Measurements from ENCODE around the gene DAB1. TPM values are rescaled to one million over a fixed set of nuclear protein-coding genes. Genes with fewer than 3 reads are reported as not detected.

DAB1 gene
- polyA plus RNA-seq, 1 experiment, result 0.05 TPM

GRCh38 chr1:57138432-57139078 lies 285.3 kb downstream of the DAB1 start:
- ChIA-PET CTCF (no interaction called here), POLR2A (no interaction called here)
- no peak for TF ChIP-seq CTCF (IDR thresholded peaks at IDR 0.05; ENCODE audit: low read depth, low read length)
- DNase-seq (ENCODE audit: low read depth, low spot score), result no peak
- H3K27me3 ChIP-seq (ENCODE audit: control insufficient read depth, insufficient read depth, low read length), result no peaks in the 10 kb centered on the region
- no peak overlapping the region for H3K4me3 ChIP-seq (ENCODE audit: low read depth, low read length)
- H3K9me3 ChIP-seq (ENCODE audit: control insufficient read depth, insufficient read depth, low read length), result no peaks in the 10 kb centered on the region
- no peak overlapping the region for H3K27ac ChIP-seq (ENCODE audit: low read depth, low read length)

GRCh38 chr1:57137980-57138379 lies 285.9 kb downstream of the DAB1 start:
- ChIA-PET POLR2A (no interaction called here), CTCF (no interaction called here)
- no peak for DNase-seq (ENCODE audit: low read depth, low spot score)
- Histone ChIP-seq H3K27ac (ENCODE audit: low read depth, low read length) (no peak overlapping the region), H3K4me3 (ENCODE audit: low read depth, low read length) (no peak overlapping the region), H3K9me3 (ENCODE audit: control insufficient read depth, insufficient read depth, low read length) (no peaks in the 10 kb centered on the region), H3K27me3 (ENCODE audit: control insufficient read depth, insufficient read depth, low read length) (no peaks in the 10 kb centered on the region)
- no peak for TF ChIP-seq CTCF (IDR thresholded peaks at IDR 0.05; ENCODE audit: low read depth, low read length)

- H3K27ac ChIP-seq (ENCODE audit: low read depth, low read length), result no peak overlapping the region
- H3K4me3 ChIP-seq (ENCODE audit: low read depth, low read length), result no peak overlapping the region
- POLR2A ChIA-PET, result no interaction called here
- CTCF ChIA-PET, result no interaction called here
- H3K27me3 ChIP-seq (ENCODE audit: control insufficient read depth, insufficient read depth, low read length), result no peaks in the 10 kb centered on the region
- DNase-seq (ENCODE audit: low read depth, low spot score), result no peak
- H3K9me3 ChIP-seq (ENCODE audit: control insufficient read depth, insufficient read depth, low read length), result no peaks in the 10 kb centered on the region
- no peak for TF ChIP-seq CTCF (IDR thresholded peaks at IDR 0.05; ENCODE audit: low read depth, low read length)
Measured at GRCh38 chr1:57134803-57135202, 289.1 kb downstream of the DAB1 start.

- TF ChIP-seq CTCF (IDR thresholded peaks at IDR 0.05; ENCODE audit: low read depth, low read length), result no peak
- no peak for DNase-seq (ENCODE audit: low read depth, low spot score)
- ChIA-PET CTCF (no interaction called here), POLR2A (no interaction called here)
- Histone ChIP-seq H3K27ac (ENCODE audit: low read depth, low read length) (no peak overlapping the region), H3K4me3 (ENCODE audit: low read depth, low read length) (no peak overlapping the region), H3K9me3 (ENCODE audit: control insufficient read depth, insufficient read depth, low read length) (no peaks in the 10 kb centered on the region), H3K27me3 (ENCODE audit: control insufficient read depth, insufficient read depth, low read length) (no peaks in the 10 kb centered on the region)
Measured at GRCh38 chr1:57133686-57134085, 290.2 kb downstream of the DAB1 start.

GRCh38 chr1:57132993-57133622 lies 290.8 kb downstream of the DAB1 start:
- Histone ChIP-seq H3K9me3 (ENCODE audit: control insufficient read depth, insufficient read depth, low read length) (no peaks in the 10 kb centered on the region), H3K4me3 (ENCODE audit: low read depth, low read length) (no peak overlapping the region), H3K27ac (ENCODE audit: low read depth, low read length) (no peak overlapping the region), H3K27me3 (ENCODE audit: control insufficient read depth, insufficient read depth, low read length) (no peaks in the 10 kb centered on the region)
- CTCF ChIA-PET, result no interaction called here
- no peak for DNase-seq (ENCODE audit: low read depth, low spot score)
- TF ChIP-seq CTCF (IDR thresholded peaks at IDR 0.05; ENCODE audit: low read depth, low read length), result no peak
- POLR2A ChIA-PET, result no interaction called here
